ENCODE data around the gene POTEJ. TPM values are rescaled to one million over a fixed set of nuclear protein-coding genes. Genes with fewer than 3 reads are reported as not detected.

The POTEJ gene
- total RNA-seq, 4 donors from 2014 or later = 0.28 TPM; not detected in 3

Small RNAs within 50 kb of the gene (small RNA-seq; reads per million reads assigned to genes)
- gene RF00017 = not detected
- not detected for gene RNU6-848P

Other genes with a start within 250 kb of the POTEJ start
- gene POTEI, start 102.1 kb upstream of the POTEJ start, total RNA-seq = under 1 TPM in 2 of 4 donors, not detected in 2; 0.13 to 0.46 TPM
- gene CFC1B, start 90.2 kb upstream of the POTEJ start, total RNA-seq = under 1 TPM in 2 of 4 donors, not detected in 2; 0.50 to 0.65 TPM
- gene CFC1, start 11.9 kb upstream of the POTEJ start, total RNA-seq = 1 to 10 TPM in 1 of 4 donors, under 1 TPM in 1, not detected in 2; 0.50 to 1.8 TPM
- gene GPR148, start 117.6 kb downstream of the POTEJ start, total RNA-seq = not detected
- not detected for gene AMER3, start 144.1 kb downstream of the POTEJ start, total RNA-seq
- gene ARHGEF4, start 225.5 kb downstream of the POTEJ start, total RNA-seq = 10 to 100 TPM in 3 of 4 donors, 1 to 10 TPM in 1; 2.0 to 18.0 (median 15.0) TPM

All from omental fat pad (tissue), 4 donors.